HG02798 (cell line): ENCODE results near the gene SLC24A4.

Source experiments
- ATAC-seq: cut with Tn5 transposase; IDR thresholded peaks from one replicate; pipeline ENCODE4 v1.9.1; 2021; ENCODE audit warnings: mild to moderate bottlenecking; ENCODE audit not compliant: unreplicated experiment, poor library complexity

Gene SLC24A4

GRCh38 chr14:92323011-92323915 lies at the start of gene SLC24A4:
TSS of gene SLC24A4 (plus strand) at chr14:92323165. CDS start at chr14:92323831, 666 bp downstream.
- ATAC-seq, result no peak

DNA sequence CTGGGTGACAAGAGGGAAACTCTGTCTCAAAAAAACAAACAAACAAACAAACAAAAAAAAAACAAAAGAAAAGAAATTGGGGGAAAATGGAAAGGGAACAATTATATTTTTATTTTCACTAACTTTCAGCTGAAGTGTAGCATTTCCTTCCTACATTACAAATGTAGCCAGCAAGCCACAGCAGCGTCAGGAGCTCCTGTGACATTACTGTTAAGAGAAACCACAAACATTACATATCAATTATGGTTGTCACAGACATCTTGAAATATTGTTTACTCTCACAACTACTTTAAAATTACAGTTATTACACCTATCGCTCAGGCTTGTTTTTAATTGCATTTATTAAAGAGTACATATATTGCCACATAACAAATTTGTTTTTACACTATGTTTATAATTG lies 49.8 kb upstream of the SLC24A4 start:
- ATAC-seq, result no peak

- ATAC-seq, result no peak
Measured at GRCh38 chr14:92274055-92274454, 48.9 kb upstream of the SLC24A4 start.

DNA sequence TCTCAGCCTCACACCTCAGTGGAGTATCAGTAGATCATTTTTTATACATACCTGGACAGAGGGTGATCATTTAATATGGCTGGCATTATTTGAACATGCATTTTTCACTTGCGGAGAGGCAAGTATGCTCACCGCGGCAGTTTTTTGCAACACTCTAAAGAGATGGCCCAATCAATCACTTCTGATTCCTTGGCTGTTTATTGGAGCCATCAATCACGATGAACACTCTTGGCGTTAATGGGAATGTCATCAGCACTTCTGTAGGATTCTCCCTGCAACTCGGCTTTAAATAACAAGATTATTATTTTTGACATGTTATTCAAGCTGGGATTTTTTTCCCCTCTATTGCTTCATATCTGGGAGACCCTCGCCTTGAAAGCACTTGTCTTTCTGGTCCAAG lies 46.9 kb upstream of the SLC24A4 start:
- no peak for ATAC-seq

- no peak for ATAC-seq
Measured at GRCh38 chr14:92277031-92277430, 45.9 kb upstream of the SLC24A4 start.

GRCh38 chr14:92280554-92281262 lies 42.3 kb upstream of the SLC24A4 start:
- no peak for ATAC-seq

DNA sequence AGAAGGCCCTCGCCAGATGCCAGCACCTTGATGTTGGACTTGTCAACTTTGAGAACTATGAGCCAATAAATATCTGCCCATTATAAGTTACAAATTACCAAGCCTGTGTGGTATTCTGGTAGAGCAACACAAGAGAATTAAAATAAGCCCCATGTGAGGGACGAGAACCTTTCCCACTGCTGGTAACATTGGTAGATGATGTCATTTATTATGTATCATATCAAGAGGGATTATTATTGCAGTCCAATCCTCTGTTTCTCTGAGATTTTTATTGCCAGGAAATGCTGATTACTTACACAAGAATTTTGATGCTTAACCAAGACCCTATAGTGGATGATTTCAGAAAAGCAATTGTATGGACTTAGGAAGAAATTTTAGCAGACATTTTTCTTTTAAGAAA lies 40.3 kb upstream of the SLC24A4 start:
- ATAC-seq, result no peak

- no peak for ATAC-seq
Measured at GRCh38 chr14:92285311-92285710, 37.7 kb upstream of the SLC24A4 start.

DNA sequence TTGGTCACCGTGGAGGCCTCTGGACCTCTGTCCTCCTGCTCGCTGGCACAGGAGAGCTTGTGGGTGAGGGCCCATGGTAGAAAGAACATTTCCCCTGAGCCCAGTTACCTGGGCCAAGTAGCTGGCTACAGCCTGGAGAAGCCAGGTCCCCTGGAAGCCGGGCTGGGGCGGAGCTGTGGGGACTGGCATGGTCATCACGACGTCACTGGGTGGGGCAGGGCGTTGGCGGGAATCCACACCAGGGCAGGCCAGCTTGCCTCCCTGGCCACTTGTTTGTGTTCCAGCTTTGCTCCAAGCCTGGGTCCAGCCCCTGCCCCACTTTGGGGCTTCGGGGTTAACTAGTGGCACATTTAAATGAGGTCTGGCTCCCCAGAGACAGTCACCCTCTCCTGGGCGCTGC lies 35.0 kb upstream of the SLC24A4 start:
- ATAC-seq, result no peak

DNA sequence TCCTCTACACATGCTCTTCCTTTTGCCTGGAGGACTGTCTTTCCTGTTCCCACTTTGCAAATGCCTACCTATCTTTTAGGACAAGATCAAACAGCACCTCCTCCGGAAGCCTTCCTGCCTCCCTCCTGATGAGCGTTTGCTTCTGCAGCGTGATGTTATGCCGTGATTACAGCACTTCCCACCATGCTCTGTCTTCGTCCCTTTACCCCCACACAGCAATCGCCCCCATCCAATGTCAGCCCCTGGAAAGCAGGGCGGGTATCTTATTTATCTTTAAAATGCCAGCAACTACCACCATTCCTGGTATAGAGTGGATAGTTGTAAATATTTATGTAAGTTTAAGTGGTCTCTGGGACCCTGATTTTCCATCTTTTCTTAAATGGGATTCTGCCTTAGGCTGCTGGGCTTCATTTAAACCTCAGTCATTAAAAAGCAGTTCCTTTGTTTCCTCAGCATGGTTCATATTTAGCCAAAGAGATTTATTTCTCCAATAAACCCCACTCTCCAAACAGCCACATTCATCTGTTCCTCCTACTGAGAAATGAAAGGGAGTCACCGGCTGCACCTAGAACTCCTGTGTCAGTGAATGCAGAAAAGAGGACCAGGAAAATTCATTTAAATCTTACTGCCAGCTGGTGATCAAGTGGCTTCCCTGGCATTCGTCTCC lies 33.8 kb upstream of the SLC24A4 start:
- no peak for ATAC-seq

DNA sequence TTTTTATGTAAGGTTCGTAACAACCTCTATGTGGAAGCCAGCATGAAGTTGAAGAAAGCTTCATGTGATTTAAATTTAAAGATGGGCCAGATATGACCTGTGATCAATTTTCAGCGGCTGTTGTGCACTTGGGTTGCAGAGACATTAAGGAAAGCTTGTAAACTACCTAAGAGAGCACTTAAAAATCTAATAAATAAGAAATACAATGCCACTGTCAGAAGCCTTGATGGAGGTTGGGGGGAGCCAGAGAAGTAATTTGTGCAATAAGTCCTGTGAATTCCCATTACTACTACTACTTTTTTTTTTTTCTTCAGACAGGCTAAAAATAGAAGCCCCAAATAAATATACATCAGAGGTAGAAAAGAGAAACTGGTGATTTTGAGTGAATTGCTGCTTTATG lies 30.3 kb upstream of the SLC24A4 start:
- no peak for ATAC-seq

GRCh38 chr14:92294506-92294905 lies 28.5 kb upstream of the SLC24A4 start:
- no peak for ATAC-seq

- ATAC-seq, result no peak
Measured at GRCh38 chr14:92297818-92298595, 25.0 kb upstream of the SLC24A4 start.

DNA sequence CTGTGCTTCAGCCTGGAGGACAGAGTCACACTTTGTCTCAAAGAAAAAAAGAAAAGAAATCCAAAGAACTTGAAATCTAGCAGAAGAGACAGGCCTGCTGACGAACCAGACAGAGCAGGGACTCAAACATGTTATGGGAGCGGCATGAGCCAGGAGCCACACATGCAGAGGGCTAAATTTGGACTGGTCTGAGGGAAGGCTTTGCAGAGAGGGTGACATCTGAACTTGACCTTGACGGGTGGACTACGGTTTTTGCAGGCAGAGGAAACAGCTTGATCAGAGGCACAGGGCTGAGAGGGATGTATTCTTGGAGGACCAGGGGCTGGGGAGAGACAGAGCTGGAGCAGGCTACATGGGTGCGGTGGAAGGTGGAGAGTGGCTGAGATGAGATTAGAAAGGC lies 20.5 kb upstream of the SLC24A4 start:
- no peak for ATAC-seq

- no peak for ATAC-seq
Measured at GRCh38 chr14:92308716-92309115, 14.2 kb upstream of the SLC24A4 start.

DNA sequence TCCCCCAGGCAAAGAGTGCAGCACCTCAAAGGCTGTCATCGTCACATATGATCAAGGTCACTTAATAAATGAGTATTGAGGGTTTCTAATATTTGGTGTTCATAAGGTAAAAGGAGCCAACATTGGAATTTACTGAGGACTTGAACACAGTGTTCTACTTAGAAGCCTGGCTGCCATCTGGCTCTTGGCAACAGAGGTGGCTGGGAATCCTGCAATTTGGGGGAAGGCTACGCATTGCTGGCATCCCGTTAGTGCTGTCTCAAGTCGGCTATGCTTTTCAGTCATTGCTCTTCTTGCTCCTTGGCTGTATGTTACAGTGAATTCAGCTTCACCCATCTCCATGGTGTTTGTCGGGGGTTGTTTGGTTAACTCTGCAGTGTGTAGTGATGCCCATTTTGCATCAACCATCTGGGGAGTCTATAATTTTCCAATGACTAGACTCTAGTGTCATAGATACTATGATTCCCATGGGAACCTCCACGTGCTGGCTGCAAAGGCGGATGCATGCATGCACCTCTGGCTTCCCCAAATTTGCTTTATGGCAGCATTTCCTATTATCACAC lies 12.9 kb upstream of the SLC24A4 start:
- ATAC-seq, result no peak

DNA sequence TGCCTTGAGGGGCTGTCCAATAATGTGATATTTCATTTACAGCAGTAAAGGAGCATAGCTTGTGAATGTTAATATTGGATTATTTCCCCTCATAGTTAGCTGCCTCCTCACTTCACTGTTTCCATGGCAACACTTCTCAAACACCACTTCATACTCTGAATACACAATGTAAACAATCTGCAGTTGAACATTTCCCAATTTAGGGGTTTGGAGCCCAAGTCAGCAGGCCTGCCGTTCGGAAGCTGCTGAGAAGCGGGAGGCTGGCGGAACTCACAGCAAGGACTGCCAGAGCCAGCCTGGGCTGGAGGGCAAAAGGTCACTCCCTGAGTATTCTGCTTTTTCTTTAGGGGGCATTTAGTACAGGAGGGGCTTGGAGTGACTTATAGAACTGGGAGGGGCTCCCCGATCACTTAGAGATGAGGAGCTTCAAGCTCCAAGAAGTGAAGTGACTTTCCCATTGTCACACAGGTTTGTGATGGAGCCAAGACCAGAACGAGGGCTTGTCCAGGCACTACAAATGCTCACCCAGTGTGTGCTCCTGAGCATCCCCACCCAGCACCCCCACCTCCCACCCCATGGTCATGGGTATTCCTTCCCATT lies 12.1 kb upstream of the SLC24A4 start:
- ATAC-seq, result no peak

DNA sequence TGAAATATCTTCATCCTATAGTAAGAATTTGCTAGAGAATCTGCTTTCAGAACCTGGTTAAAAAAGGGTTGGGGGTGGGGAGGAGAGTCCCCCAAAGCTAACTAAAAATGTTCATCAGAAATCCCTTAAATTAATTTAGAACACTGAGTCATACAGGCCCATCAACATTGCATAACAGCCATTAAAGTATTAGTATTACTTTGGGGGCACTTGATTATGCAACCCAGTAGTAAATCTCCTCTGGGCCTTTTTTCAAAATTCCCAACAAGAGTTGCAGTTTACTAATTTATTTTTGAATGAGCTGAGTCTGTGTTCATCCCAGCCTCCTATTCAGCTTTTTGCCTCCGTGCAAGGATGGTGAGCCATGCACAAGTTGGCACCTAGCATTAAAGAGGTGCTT lies 8.8 kb upstream of the SLC24A4 start:
- no peak for ATAC-seq

GRCh38 chr14:92315050-92315805 lies 7.7 kb upstream of the SLC24A4 start:
- ATAC-seq, result no peak
